Esophagus squamous epithelium (tissue), 4 donors: ENCODE results near the gene LRRC74B.
"Not testable (repeated sequence)": the region's sequence is repeated elsewhere in the genome, so short reads cannot be mapped to it uniquely, and the experiment has no call there.

Experiments used
- CTCF ChIP-seq, 6 experiments: fragments of 450-650 bp in 4 of 6; fragments of 200-600 bp in 2 of 6; sonication (generic) in 2 of 6; IDR thresholded peaks; one replicate each; pipeline ENCODE4 v1.5.1; 2016 to 2019; ENCODE audit warnings: antibody characterized with exemption in 6 of 6, mild to moderate bottlenecking in 4 of 6, moderate library complexity in 4 of 6
- POLR2A ChIP-seq, 4 donors: fragments of 450-650 bp; IDR thresholded peaks; one replicate each; pipeline ENCODE4 v1.6.1; 2017; ENCODE audit warnings: antibody characterized with exemption in 4 of 4, mild to moderate bottlenecking in 4 of 4, moderate library complexity in 3 of 4

GRCh38 chr22:21091220-21091619 lies 45.5 kb downstream of the LRRC74B start:
- TF ChIP-seq CTCF, POLR2A (IDR thresholded peaks at IDR 0.05): not testable (repeated sequence)
